SK-N-MC (cell line): ENCODE measurements around the gene PSORS1C1.

Experiments
- DNase-seq: peaks from one replicate; pipeline ENCODE4 v3.0.0-alpha.2; 2011; ENCODE audit warnings: low read depth, low spot score
- H3K27ac ChIP-seq: fragments of 200-600 bp; sonication (generic); 2 replicates; pipeline ENCODE4 v1.5.1; 2016; ENCODE audit warnings: mixed run types
- H3K36me3 ChIP-seq: fragments of 200-600 bp; sonication (generic); 2 replicates; pipeline ENCODE4 v1.6.1; 2017; ENCODE audit warnings: antibody characterized with exemption, low read length, mixed read lengths; ENCODE audit not compliant: insufficient read depth
- H3K4me3 ChIP-seq: fragments of 200-600 bp; sonication (generic); 2 replicates; pipeline ENCODE4 v1.5.1; 2016
- H3K9ac ChIP-seq: fragments of 200-600 bp; sonication (generic); 2 replicates; pipeline ENCODE4 v1.8.0; 2017; ENCODE audit warnings: mixed run types, mixed read lengths; ENCODE audit not compliant: insufficient read length
- H3K9me3 ChIP-seq: fragments of 200-600 bp; sonication (generic); 2 replicates; pipeline ENCODE4 v1.6.1; 2017; ENCODE audit warnings: low read depth, mild to moderate bottlenecking, antibody characterized with exemption, low read length, moderate library complexity, mixed read lengths
- EZH2 ChIP-seq: fragments of 200-600 bp; sonication (generic); IDR thresholded peaks from one replicate; pipeline ENCODE4 v1.6.1; 2017; ENCODE audit warnings: antibody characterized with exemption
- FOXP2 ChIP-seq: optimal IDR thresholded peaks from 2 replicates; pipeline ENCODE3; 2011; ENCODE audit warnings: mild to moderate bottlenecking, moderate library complexity; ENCODE audit not compliant: insufficient read depth; ENCODE audit errors: extremely low read length, control extremely low read depth
- POLR2AphosphoS5 ChIP-seq: IDR thresholded peaks from 2 replicates; pipeline ENCODE4 v1.6.1; 2012; ENCODE audit warnings: mild to moderate bottlenecking, low read depth, low read length, borderline replicate concordance

PSORS1C1 gene

GRCh38 chr6:31079656-31080261, 34.8 kb upstream of the PSORS1C1 start:
- Histone ChIP-seq H3K27ac (no peak overlapping the region), H3K36me3 (no peaks in the 10 kb centered on the region), H3K4me3 (no peak overlapping the region), H3K9me3 (no peaks in the 10 kb centered on the region), H3K9ac (no peak overlapping the region)
- no peak for TF ChIP-seq EZH2
- no peak for DNase-seq

- TF ChIP-seq EZH2, result no peak
- TF ChIP-seq FOXP2, result no peak
- TF ChIP-seq POLR2AphosphoS5, result no peak
- DNase-seq, result no peak
- Histone ChIP-seq H3K4me3 (no peak overlapping the region), H3K36me3 (no peaks in the 10 kb centered on the region), H3K27ac (no peak overlapping the region), H3K9ac (no peak overlapping the region), H3K9me3 (no peaks in the 10 kb centered on the region)
These were observed 32.7 kb upstream of the PSORS1C1 start for GRCh38 chr6:31081872-31082271.

DNA sequence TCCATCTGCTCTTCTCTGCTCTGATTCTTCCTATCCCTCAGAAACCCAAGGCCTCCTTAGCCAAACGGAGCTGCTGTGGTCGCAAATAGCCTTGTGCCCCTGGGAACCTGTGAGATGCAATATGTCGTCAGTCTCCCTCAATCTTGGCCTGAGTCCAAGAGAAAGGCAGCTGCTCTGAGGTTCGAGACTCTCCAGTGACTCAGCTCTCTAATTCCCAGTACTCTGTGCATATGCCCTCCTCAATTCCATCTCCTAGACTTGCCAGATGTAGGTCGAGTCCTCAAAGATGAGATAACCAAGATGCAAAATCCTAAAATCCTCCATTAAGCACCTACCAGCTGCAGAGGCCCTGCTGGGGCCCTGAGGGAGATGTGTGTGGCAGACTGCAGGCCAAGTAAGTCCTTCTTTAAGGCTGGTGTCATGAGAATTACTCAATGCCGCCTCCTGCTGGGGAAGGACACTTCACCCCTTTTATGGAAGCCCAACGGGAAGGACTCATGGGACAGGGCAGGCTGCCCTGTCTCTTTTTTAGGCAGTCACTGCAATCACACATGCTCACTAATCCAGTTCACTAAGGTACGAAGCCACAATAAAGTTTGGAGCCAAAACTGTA, 30.8 kb upstream of the PSORS1C1 start:
- Histone ChIP-seq H3K4me3 (no peak overlapping the region), H3K36me3 (no peaks in the 10 kb centered on the region), H3K27ac (no peak overlapping the region), H3K9ac (no peak overlapping the region), H3K9me3 (no peaks in the 10 kb centered on the region)
- no peak for DNase-seq
- TF ChIP-seq POLR2AphosphoS5 (no peak), EZH2 (no peak), FOXP2 (no peak)

DNA sequence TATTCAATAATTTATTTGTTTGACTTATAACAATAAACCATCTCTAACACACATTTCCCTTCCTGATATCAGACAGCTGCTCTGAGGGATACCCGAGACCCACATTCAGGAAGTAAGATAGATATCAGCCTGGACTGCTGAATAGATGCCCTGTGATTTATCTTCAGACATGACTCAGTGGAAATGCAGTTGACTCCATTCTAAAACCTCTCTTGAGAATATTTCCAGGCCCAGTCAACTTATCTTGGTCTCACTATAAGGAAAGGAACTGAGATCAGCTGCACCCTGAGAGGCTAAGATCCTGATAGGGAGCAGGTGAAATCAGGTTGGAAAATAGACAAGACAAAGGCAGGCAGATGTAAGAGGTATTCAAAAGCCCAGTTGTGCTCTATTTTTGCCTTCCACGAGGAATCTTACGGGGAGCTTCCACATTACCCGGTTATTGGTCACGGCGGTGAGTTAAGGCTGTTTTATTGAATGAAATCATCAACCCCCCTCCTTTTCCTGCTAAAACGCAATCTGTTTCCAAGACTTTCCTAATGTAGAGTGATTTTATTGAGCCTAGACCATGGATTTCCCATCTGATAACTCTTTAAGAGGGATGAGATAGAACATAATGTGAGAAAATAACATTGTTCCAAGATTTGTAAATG, 27.7 kb upstream of the PSORS1C1 start:
- no peak for TF ChIP-seq POLR2AphosphoS5
- H3K9ac ChIP-seq, result no peak overlapping the region
- no peak overlapping the region for H3K27ac ChIP-seq
- no peaks in the 10 kb centered on the region for H3K9me3 ChIP-seq
- peak overlapping the region; percentile 32 for H3K4me3 ChIP-seq
- no peaks in the 10 kb centered on the region for H3K36me3 ChIP-seq
- no peak for DNase-seq

DNA sequence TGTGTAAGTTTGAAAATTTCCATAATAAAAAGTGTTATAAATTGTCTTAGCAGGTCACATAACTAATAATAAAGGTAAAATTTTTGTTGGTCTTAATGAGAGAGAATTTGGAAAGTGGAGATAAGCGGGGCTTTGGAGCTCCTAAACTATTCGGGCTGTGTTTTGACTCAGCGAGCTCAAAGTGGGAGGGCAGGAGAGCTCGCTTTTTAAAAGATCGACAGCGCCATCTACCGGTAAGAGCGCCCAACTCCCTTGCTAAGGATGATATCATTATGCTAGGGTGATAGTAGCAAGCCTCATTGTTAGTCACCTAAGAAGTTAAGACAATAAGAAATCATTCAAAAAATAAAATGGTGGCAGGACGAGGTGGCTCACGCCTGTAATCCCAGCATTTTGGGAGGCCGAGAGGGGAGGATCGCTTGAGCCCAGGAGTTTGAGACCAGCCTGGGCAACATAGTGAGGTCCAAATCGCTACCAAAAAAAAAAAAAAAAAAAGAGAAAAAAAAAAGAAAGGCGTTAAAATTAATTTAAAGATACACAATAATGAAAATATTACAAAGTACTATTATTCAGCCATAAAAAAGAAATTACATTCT, 27.0 kb upstream of the PSORS1C1 start:
- peak; percentile 56 for DNase-seq

GRCh38 chr6:31090275-31090972, 24.2 kb upstream of the PSORS1C1 start:
- no peak overlapping the region for H3K9ac ChIP-seq
- no peak for DNase-seq

More for the DNA sequence above, 27.0 kb upstream of the PSORS1C1 start:
- no peaks in the 10 kb centered on the region for H3K9me3 ChIP-seq
- TF ChIP-seq FOXP2 (no peak), POLR2AphosphoS5 (no peak), EZH2 (no peak)
- no peak overlapping the region for H3K9ac ChIP-seq
- H3K36me3 ChIP-seq, result no peaks in the 10 kb centered on the region
- H3K4me3 ChIP-seq, result peak overlapping the region; percentile 32
- H3K27ac ChIP-seq, result no peak overlapping the region

DNA sequence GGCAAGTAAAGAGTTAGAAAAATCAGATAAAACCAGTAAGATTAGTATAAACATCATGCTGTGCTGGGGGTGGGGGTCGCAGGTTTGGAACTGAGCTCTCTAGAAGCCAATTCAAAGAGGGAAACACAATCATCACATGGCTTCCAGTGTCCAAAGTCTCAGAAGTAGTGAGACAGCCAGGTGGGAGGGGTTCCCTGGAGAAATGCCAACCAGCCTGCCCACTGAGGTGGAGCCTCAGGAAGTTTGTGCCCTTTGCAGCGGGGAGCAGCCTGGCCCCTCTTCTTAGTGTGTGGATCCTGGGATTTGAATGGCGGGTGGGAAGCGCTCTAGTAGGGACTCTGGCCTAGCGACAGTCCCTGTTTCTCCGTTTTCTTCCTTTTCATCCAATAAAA, 23.6 kb upstream of the PSORS1C1 start:
- Histone ChIP-seq H3K9me3 (no peaks in the 10 kb centered on the region), H3K36me3 (no peaks in the 10 kb centered on the region), H3K9ac (no peak overlapping the region), H3K27ac (no peak overlapping the region), H3K4me3 (no peak overlapping the region)
- DNase-seq, result no peak
- no peak for TF ChIP-seq POLR2AphosphoS5
- no peak for TF ChIP-seq EZH2
- TF ChIP-seq FOXP2, result no peak

More at GRCh38 chr6:31090275-31090972, 24.2 kb upstream of the PSORS1C1 start:
- H3K9me3 ChIP-seq, result no peaks in the 10 kb centered on the region
- H3K36me3 ChIP-seq, result no peaks in the 10 kb centered on the region
- H3K4me3 ChIP-seq, result no peak overlapping the region
- H3K27ac ChIP-seq, result no peak overlapping the region
- no peak for TF ChIP-seq FOXP2
- no peak for TF ChIP-seq POLR2AphosphoS5
- TF ChIP-seq EZH2, result no peak

DNA sequence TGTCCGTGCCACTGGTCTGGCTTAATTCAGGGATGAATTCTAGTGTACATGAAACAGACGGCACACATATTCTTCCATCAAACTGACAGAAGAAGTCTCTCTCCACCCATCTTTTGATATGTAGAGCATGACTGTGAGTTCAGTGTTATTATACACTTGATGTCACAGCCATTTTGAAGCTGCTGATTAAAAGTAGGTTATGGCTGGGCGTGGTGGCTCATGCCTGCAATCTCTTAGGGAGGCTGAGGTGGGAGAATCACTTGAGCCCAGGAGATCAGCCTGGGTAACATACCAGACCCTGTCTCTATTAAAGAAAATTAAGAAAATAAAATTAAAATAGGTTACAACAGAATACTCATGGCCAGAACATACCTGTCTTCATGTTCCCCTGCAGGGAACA, 22.9 kb upstream of the PSORS1C1 start:
- no peak overlapping the region for H3K9ac ChIP-seq
- no peak for TF ChIP-seq EZH2
- H3K36me3 ChIP-seq, result no peaks in the 10 kb centered on the region
- DNase-seq, result no peak
- H3K9me3 ChIP-seq, result no peaks in the 10 kb centered on the region
- H3K27ac ChIP-seq, result no peak overlapping the region
- no peak overlapping the region for H3K4me3 ChIP-seq
